Suprapubic skin (tissue), 3 donors: ENCODE measurements around the gene PSAT1.

ENCODE experiments used
- POLR2A ChIP-seq, 2 donors: fragments of 450-650 bp; IDR thresholded peaks; one replicate each; pipeline ENCODE4 v1.6.1; 2017; ENCODE audit warnings: antibody characterized with exemption in 2 of 2, mild to moderate bottlenecking in 2 of 2, moderate library complexity in 2 of 2
- TF ChIP-seq, protein P1 (sequence below), 2 donors: fragments of 200-600 bp in 1 of 2; fragments of 450-650 bp in 1 of 2; sonication (generic) in 1 of 2; IDR thresholded peaks; one replicate each; pipeline ENCODE4 v1.5.1; 2016 to 2019; ENCODE audit warnings: antibody characterized with exemption in 2 of 2, mild to moderate bottlenecking in 1 of 2, moderate library complexity in 1 of 2

DNA sequence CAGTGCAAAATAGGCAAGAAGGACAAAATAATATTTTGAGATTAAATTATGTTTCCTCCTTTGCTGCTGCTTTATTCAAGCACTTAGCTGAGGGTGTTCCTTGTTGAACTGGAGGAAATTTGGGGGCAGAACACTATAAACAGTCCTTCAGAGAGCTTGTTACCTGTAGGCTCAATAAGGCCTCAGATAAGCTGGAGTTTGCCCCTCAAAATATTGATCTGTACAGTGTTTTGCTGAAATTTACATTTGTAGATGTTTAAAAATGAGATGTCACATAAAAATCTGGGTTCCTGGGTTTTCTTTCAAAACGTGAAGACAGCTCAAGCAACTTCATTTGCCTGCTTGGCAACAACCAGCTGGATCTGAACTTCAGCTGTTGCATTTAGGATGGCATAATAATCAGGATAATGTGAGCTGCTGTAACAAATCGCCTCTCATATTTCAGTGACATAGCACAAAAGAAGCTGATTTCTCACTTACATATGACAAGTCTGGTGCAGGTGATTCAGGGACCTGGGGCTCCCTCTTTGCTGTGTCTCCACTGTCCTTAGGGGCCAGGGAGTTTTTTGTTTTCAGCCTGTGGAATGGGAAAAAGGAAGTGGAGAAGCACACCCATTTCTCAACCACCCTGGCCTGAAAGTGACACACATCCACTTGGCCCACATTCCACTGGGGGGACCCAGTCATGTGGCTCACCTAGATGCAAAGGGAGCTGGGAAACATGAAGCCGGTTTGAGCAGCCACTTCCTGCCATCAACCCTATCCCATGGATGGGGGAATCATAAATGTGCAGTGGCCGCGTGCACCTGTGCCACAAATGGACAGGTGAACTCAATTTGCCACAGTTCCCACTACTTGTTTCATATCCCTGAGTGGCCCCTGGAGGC, 2.4 kb upstream of the PSAT1 start:
- TF ChIP-seq, protein P1, sequence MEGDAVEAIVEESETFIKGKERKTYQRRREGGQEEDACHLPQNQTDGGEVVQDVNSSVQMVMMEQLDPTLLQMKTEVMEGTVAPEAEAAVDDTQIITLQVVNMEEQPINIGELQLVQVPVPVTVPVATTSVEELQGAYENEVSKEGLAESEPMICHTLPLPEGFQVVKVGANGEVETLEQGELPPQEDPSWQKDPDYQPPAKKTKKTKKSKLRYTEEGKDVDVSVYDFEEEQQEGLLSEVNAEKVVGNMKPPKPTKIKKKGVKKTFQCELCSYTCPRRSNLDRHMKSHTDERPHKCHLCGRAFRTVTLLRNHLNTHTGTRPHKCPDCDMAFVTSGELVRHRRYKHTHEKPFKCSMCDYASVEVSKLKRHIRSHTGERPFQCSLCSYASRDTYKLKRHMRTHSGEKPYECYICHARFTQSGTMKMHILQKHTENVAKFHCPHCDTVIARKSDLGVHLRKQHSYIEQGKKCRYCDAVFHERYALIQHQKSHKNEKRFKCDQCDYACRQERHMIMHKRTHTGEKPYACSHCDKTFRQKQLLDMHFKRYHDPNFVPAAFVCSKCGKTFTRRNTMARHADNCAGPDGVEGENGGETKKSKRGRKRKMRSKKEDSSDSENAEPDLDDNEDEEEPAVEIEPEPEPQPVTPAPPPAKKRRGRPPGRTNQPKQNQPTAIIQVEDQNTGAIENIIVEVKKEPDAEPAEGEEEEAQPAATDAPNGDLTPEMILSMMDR (IDR thresholded peaks at IDR 0.05): no peak
- TF ChIP-seq POLR2A (IDR thresholded peaks at IDR 0.05): no peak
